Adrenal gland (tissue), 12 donors: ENCODE results near the gene LKAAEAR1. TPM values are rescaled to one million over a fixed set of nuclear protein-coding genes. Genes with fewer than 3 reads are reported as not detected.

Experiments
- DNase-seq, 7 donors: peaks; one replicate each; pipeline ENCODE4 v3.0.0-alpha.2; 2019 to 2020
- H3K27ac ChIP-seq, 5 donors: fragments of 200-600 bp; sonication (generic) in 4 of 5; 1 replicate in 3 of 5; 2 replicates in 2 of 5; pipeline versions ENCODE4 v1.5.1 to v1.8.0; 2016 to 2020; ENCODE audit warnings: mild to moderate bottlenecking in 1 of 5
- H3K27me3 ChIP-seq: fragments of 200-600 bp; 2 replicates; pipeline ENCODE4 v1.8.0; 2021
- H3K36me3 ChIP-seq, 2 donors: fragments of 200-600 bp; replicated peaks in 1 of 2; 1 replicate in 1 of 2; 2 replicates in 1 of 2; pipeline versions ENCODE4 v1.5.1 to v1.8.0; 2018 to 2022
- H3K4me1 ChIP-seq, 2 donors: fragments of 200-600 bp; replicated peaks in 1 of 2; 1 replicate in 1 of 2; 2 replicates in 1 of 2; pipeline versions ENCODE4 v1.5.1 to v1.8.0; 2018 to 2021
- H3K4me3 ChIP-seq, 4 donors: fragments of 200-600 bp; sonication (generic) in 3 of 4; one replicate each; pipeline ENCODE4 v1.5.1; 2016 to 2018
- H3K9me3 ChIP-seq, 3 donors: fragments of 200-600 bp; sonication (generic) in 1 of 3; replicated peaks in 1 of 3; 1 replicate in 2 of 3; 2 replicates in 1 of 3; pipeline versions ENCODE4 v1.5.1 to v1.8.0; 2016 to 2021
- CTCF ChIP-seq, 6 experiments: fragments of 450-650 bp in 4 of 6; fragments of 200-600 bp in 2 of 6; sonication (generic) in 1 of 6; IDR thresholded peaks; 1 replicate in 5 of 6; 2 replicates in 1 of 6; pipeline versions ENCODE4 v1.5.1 to v1.8.0; 2016 to 2021; ENCODE audit warnings: antibody characterized with exemption in 6 of 6, mild to moderate bottlenecking in 2 of 6, moderate library complexity in 1 of 6
- POLR2A ChIP-seq, 2 donors: fragments of 450-650 bp; IDR thresholded peaks; one replicate each; pipeline ENCODE4 v1.6.1; 2017; ENCODE audit warnings: antibody characterized with exemption in 2 of 2, mild to moderate bottlenecking in 2 of 2, moderate library complexity in 1 of 2
- WGBS, 4 donors: extraction: QIAGEN DNeasy Blood & Tissue Kit in 2 of 4; methylation state at CpG; one replicate each; pipeline versions ENCODE4 v1.1.5 to v1.1.7; 2013 to 2017; 5-methylcytosine and 5-hydroxymethylcytosine counted together
- intact Hi-C, 2 donors: fragments of 100-400 bp; cut with DNase I; formaldehyde crosslinking; loops; one replicate each; pipeline versions ENCODE4 v1.14.1 to v1.15.0; 2022 to 2023
- polyA plus RNA-seq, 3 donors: library from polyadenylated mRNA; stranded (reverse); fragments of 200-250 nt in 2 of 3; fragments of 350-450 nt in 1 of 3; fragmentation: Illumina TruSeq in 1 of 3; extraction: RNeasy Lipid Tissue Mini Kit (QIAGEN cat#74804) in 1 of 3; gene quantifications; one replicate each; pipeline ENCODE4 v1.2.3, GENCODE V29; 2013 to 2014
- total RNA-seq, 9 donors: library from RNA; depleted of rRNA in 4 of 9; stranded (reverse); fragments of >200 nt in 4 of 9; fragments of 120-200 nt in 1 of 9; fragmentation: NEBNext Ultra II Directional in 1 of 9; extraction: Animal tissue kit (Norgen Biotek cat#: 25700) in 1 of 9; gene quantifications; one replicate each; pipeline versions ENCODE4 v1.1.0 to v1.2.4, GENCODE V29; 2013 to 2023
- donor health status: healthy with polysubstance abuse.
- donor health status: Bipolar disorder and iron deficiency.
- donor health status: DM: yes; HTN: yes; CAD: no.
- donor health status: DM: no; HTN: no; CAD: no.
- donor health status: DM: no; HTN: no; CAD: no.
- donor health status: DM: yes; HTN: yes; CAD: no.

The LKAAEAR1 gene
- total and polyA plus RNA-seq, 12 donors = 0.28 to 1.2 (median 1.1) TPM; not detected in 9

- Histone ChIP-seq H3K27me3 (no peaks in the 10 kb centered on the region), H3K27ac (no peak overlapping the region), H3K36me3 (no peaks in the 10 kb centered on the region), H3K4me1 (peaks cover 6 to 18% of the 10 kb centered on the region in 2 donors), H3K4me3 (no peak overlapping the region), H3K9me3 (no peaks in the 10 kb centered on the region)
- intact Hi-C loops = no loop called here
- 79 to 100% (median 89%) methylated on average over 3 to 10 of the region's 11 CpGs for WGBS, 4 donors
- DNase-seq = no peak
- no peak for TF ChIP-seq CTCF (IDR thresholded peaks at IDR 0.05)
Observed at GRCh38 chr20:64086801-64087200, 2.6 kb upstream of the LKAAEAR1 start.

GRCh38 chr20:64084685-64085152, 521 bp upstream of the LKAAEAR1 start:
- Histone ChIP-seq H3K4me1 (peaks cover 6 to 18% of the 10 kb centered on the region in 2 donors), H3K36me3 (no peaks in the 10 kb centered on the region), H3K9me3 (no peaks in the 10 kb centered on the region), H3K4me3 (no peak overlapping the region), H3K27me3 (no peaks in the 10 kb centered on the region), H3K27ac (no peak overlapping the region)
- DNase-seq = no peak
- intact Hi-C loops = no loop called here
- 8 to 50% (median 15%) methylated on average over 3 to 23 of the region's 23 CpGs for WGBS, 4 donors
- TF ChIP-seq POLR2A (IDR thresholded peaks at IDR 0.05) = no peak
- TF ChIP-seq CTCF (IDR thresholded peaks at IDR 0.05) = no peak

GRCh38 chr20:64083378-64083803, 807 bp downstream of the LKAAEAR1 start:
- Histone ChIP-seq H3K4me1 (peaks cover 13 to 28% of the 10 kb centered on the region in 2 donors), H3K27me3 (no peaks in the 10 kb centered on the region), H3K27ac (no peak overlapping the region), H3K4me3 (peak overlapping the region in 2 of 4 donors; percentile 28 to 58), H3K36me3 (no peaks in the 10 kb centered on the region), H3K9me3 (no peaks in the 10 kb centered on the region)
- intact Hi-C loops = no loop called here
- peak in 6 of 7 donors; percentile 69 to 81 (median 70) for DNase-seq
- WGBS, 4 donors = 0 to 1% (median 1%) methylated on average over 18 to 47 of the region's 52 CpGs; no CpG with 5 or more reads in 1 of the 4 donors
- TF ChIP-seq CTCF (IDR thresholded peaks at IDR 0.05) (peak; percentile 32 to 63 (median 52)), POLR2A (IDR thresholded peaks at IDR 0.05) (no peak)

GRCh38 chr20:64082820-64083377, 1.3 kb downstream of the LKAAEAR1 start:
- H3K27me3 ChIP-seq = no peaks in the 10 kb centered on the region
- no peaks in the 10 kb centered on the region for H3K36me3 ChIP-seq
- DNase-seq = no peak
- no peaks in the 10 kb centered on the region for H3K9me3 ChIP-seq
- H3K4me3 ChIP-seq = peak overlapping the region in 1 of 4 donors; percentile 58
- peaks cover 13 to 29% of the 10 kb centered on the region in 2 donors for H3K4me1 ChIP-seq
- H3K27ac ChIP-seq = no peak overlapping the region
- WGBS, 4 donors = 25 to 43% (median 32%) methylated on average over 7 to 13 of the region's 13 CpGs
- intact Hi-C loops = no loop called here
- TF ChIP-seq CTCF (IDR thresholded peaks at IDR 0.05) = no peak
- TF ChIP-seq POLR2A (IDR thresholded peaks at IDR 0.05) = no peak
